ENCODE results near the gene COL17A1. TPM values are rescaled to one million over a fixed set of nuclear protein-coding genes. Genes with fewer than 3 reads are reported as not detected.

The COL17A1 gene
- total and polyA plus RNA-seq, 2 of the 13 experiments (the other 11 are each of a cell fraction or from before 2014, with no cell fraction given) = 0.03 TPM; not detected in 1

- TF ChIP-seq GPN1 (CRISPR knock-in tag; IDR thresholded peaks at IDR 0.05; ENCODE audit: borderline replicate concordance) = no peak
- TF ChIP-seq HNF1B (CRISPR knock-in tag; IDR thresholded peaks at IDR 0.05) = 0 out of 2 replicates have a peak, but pooled peaks have one; percentile 24
- TF ChIP-seq ZSCAN31 (CRISPR knock-in tag; IDR thresholded peaks at IDR 0.05; ENCODE audit: low read depth) = 0 out of 2 replicates have a peak, but pooled peaks have one; percentile 41
- TF ChIP-seq CERS6 (CRISPR knock-in tag; IDR thresholded peaks at IDR 0.05) = no peak
- TF ChIP-seq TIGD3 (CRISPR knock-in tag; IDR thresholded peaks at IDR 0.05; ENCODE audit: borderline replicate concordance) = no peak; the same call in 1 of the 2 replicates
- TF ChIP-seq KAT8 (CRISPR knock-in tag; IDR thresholded peaks at IDR 0.05) = peak; percentile 68; the same call in 1 of the 2 replicates
- peak; percentile 73 for TF ChIP-seq CREB1 (IDR thresholded peaks at IDR 0.05)
- TF ChIP-seq CREB1 (CRISPR knock-in tag; IDR thresholded peaks at IDR 0.05) = peak; percentile 84
- TF ChIP-seq BATF2 (CRISPR knock-in tag; IDR thresholded peaks at IDR 0.05) = no peak
- TF ChIP-seq ZNF512B (CRISPR knock-in tag; IDR thresholded peaks at IDR 0.05; ENCODE audit: borderline replicate concordance) = no peak
- TF ChIP-seq SMARCC2 (IDR thresholded peaks at IDR 0.05) = no peak
- no peak for TF ChIP-seq NR3C1 (CRISPR knock-in tag; IDR thresholded peaks at IDR 0.05)
- peak; percentile 28 for TF ChIP-seq ZNF124 (CRISPR knock-in tag; IDR thresholded peaks at IDR 0.05)
- peak; percentile 90; the same call in 1 of the 2 replicates for TF ChIP-seq PRDM10 (CRISPR knock-in tag; IDR thresholded peaks at IDR 0.05; ENCODE audit: low read depth)
- no peak for TF ChIP-seq NR2F6 (IDR thresholded peaks at IDR 0.05)
- no peak; the same call in 1 of the 2 replicates for TF ChIP-seq NR2F6 (CRISPR knock-in tag; IDR thresholded peaks at IDR 0.05)
- no peak for TF ChIP-seq ZKSCAN5 (CRISPR knock-in tag; IDR thresholded peaks at IDR 0.05)
- TF ChIP-seq POGZ (CRISPR knock-in tag; IDR thresholded peaks at IDR 0.05) = peak; percentile 95
- 0 out of 2 replicates have a peak, but pooled peaks have one; percentile 16 for TF ChIP-seq ZNF557 (CRISPR knock-in tag; IDR thresholded peaks at IDR 0.05)
Observed at GRCh38 chr10:104121485-104122224, 36.0 kb upstream of the COL17A1 start, which contains the start of gene SFR1 (continued).
